ENCODE measurements around the gene NDUFB10. TPM values are rescaled to one million over a fixed set of nuclear protein-coding genes. Genes with fewer than 3 reads are reported as not detected.
A peak's percentile ranks its signal among the peaks of the same experiment; 100 is the strongest.

The NDUFB10 gene
- polyA plus RNA-seq, 1 donor from 2014 or later: 217 TPM

DNA sequence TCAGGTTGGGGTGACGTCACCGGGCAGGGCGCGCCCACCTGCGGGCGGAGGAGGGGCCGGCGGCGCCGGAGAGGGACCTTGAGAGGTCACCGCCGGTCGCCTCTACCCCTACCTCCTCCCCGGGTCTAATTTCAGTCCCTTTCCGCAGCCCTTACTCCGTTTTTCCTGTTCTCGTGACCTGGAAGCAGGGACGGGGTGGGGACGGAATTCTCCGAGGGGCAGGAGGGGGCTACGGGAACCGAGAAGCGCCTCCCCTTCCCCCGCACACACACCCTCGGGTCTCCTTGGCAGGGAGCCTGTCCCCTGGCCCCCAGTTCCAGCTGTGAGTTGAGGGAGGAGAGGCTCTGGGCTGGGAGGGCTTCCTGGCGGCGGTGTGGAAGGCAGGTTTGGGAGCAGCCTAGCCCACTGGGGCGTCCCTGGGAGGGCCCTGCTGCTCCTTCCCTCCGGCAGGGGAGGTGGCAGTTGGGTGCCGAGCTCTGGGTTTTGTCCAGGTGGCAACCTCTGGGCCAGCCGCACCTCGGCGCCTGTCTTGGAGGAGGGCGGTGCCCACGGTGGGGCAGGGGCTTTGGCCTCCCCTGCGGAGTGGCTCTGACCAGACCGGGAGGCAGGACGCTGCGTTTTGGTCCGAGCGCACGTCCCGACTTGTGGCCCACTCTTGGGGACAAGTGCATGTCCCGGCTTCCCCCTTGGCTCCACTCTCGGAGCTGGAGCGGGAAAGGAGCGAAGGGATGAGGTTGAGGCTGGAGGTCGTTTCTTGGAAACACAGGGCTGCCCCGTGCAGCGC is 31.2 kb downstream of the NDUFB10 start:
- TF ChIP-seq, protein P1, sequence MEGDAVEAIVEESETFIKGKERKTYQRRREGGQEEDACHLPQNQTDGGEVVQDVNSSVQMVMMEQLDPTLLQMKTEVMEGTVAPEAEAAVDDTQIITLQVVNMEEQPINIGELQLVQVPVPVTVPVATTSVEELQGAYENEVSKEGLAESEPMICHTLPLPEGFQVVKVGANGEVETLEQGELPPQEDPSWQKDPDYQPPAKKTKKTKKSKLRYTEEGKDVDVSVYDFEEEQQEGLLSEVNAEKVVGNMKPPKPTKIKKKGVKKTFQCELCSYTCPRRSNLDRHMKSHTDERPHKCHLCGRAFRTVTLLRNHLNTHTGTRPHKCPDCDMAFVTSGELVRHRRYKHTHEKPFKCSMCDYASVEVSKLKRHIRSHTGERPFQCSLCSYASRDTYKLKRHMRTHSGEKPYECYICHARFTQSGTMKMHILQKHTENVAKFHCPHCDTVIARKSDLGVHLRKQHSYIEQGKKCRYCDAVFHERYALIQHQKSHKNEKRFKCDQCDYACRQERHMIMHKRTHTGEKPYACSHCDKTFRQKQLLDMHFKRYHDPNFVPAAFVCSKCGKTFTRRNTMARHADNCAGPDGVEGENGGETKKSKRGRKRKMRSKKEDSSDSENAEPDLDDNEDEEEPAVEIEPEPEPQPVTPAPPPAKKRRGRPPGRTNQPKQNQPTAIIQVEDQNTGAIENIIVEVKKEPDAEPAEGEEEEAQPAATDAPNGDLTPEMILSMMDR (IDR thresholded peaks at IDR 0.05; ENCODE audit: poor library complexity, severe bottlenecking): no peak
- peak; percentile 33 for TF ChIP-seq REST (IDR thresholded peaks at IDR 0.05; ENCODE audit: borderline replicate concordance)
- no peak for TF ChIP-seq SMC3 (conservative IDR thresholded peaks at IDR 0.05; ENCODE audit: poor library complexity)
- peak; percentile 14 for TF ChIP-seq TAF1 (IDR thresholded peaks at IDR 0.05; ENCODE audit: low read depth)
- no peak for TF ChIP-seq RAD21 (conservative IDR thresholded peaks at IDR 0.05)
- no peak for TF ChIP-seq MXI1 (conservative IDR thresholded peaks at IDR 0.05; ENCODE audit: poor library complexity, severe bottlenecking)
- no peak for TF ChIP-seq POLR2AphosphoS5 (IDR thresholded peaks at IDR 0.05)
- TF ChIP-seq EP300 (conservative IDR thresholded peaks at IDR 0.05; ENCODE audit: poor library complexity, severe bottlenecking): no peak
- no peak for TF ChIP-seq EZH2 (IDR thresholded peaks at IDR 0.05; ENCODE audit: borderline replicate concordance, insufficient read depth, low read length, poor library complexity, severe bottlenecking)
- Histone ChIP-seq H3F3A (ENCODE audit: insufficient read depth, low read length, poor library complexity, severe bottlenecking) (no peaks in the 10 kb centered on the region), H3K4me3 (ENCODE audit: low read length) (peak overlapping the region; percentile 88), H3K4me2 (ENCODE audit: low read length) (peak overlapping the region; percentile 77), H3K36me3 (ENCODE audit: insufficient read depth, low read length) (no peaks in the 10 kb centered on the region), H2AFZ (ENCODE audit: low read depth, low read length) (peak overlapping the region; percentile 33), H4K20me1 (ENCODE audit: insufficient read depth) (no peaks in the 10 kb centered on the region), H3K9ac (ENCODE audit: low read length) (peak overlapping the region; percentile 80), H3K27me3 (ENCODE audit: insufficient read depth, low read depth, low read length) (peaks cover 21% of the 10 kb centered on the region), H3K27ac (ENCODE audit: low read length) (no peak overlapping the region), H3K9me3 (ENCODE audit: low read length) (no peaks in the 10 kb centered on the region), H3K79me2 (replicated peaks; ENCODE audit: insufficient read depth, low read length) (no peaks in the 10 kb centered on the region), H3K9me2 (ENCODE audit: insufficient read depth, low read length) (no peaks in the 10 kb centered on the region)

- Histone ChIP-seq H3K4me3 (ENCODE audit: low read length) (peak overlapping the region; percentile 88), H3K9me2 (ENCODE audit: insufficient read depth, low read length) (no peaks in the 10 kb centered on the region), H3K9me3 (ENCODE audit: low read length) (no peaks in the 10 kb centered on the region), H3K27me3 (ENCODE audit: insufficient read depth, low read depth, low read length) (peaks cover 21% of the 10 kb centered on the region), H2AFZ (ENCODE audit: low read depth, low read length) (no peak overlapping the region), H3K4me2 (ENCODE audit: low read length) (peak overlapping the region; percentile 77), H3K9ac (ENCODE audit: low read length) (peak overlapping the region; percentile 80), H3K27ac (ENCODE audit: low read length) (no peak overlapping the region), H3K36me3 (ENCODE audit: insufficient read depth, low read length) (no peaks in the 10 kb centered on the region), H3K79me2 (replicated peaks; ENCODE audit: insufficient read depth, low read length) (no peaks in the 10 kb centered on the region), H3F3A (ENCODE audit: insufficient read depth, low read length, poor library complexity, severe bottlenecking) (no peaks in the 10 kb centered on the region), H4K20me1 (ENCODE audit: insufficient read depth) (no peaks in the 10 kb centered on the region)
- TF ChIP-seq, protein P1 (IDR thresholded peaks at IDR 0.05; ENCODE audit: poor library complexity, severe bottlenecking): no peak
- no peak for TF ChIP-seq POLR2AphosphoS5 (IDR thresholded peaks at IDR 0.05)
- no peak for TF ChIP-seq SMC3 (conservative IDR thresholded peaks at IDR 0.05; ENCODE audit: poor library complexity)
- TF ChIP-seq TAF1 (IDR thresholded peaks at IDR 0.05; ENCODE audit: low read depth): no peak
- no peak for TF ChIP-seq EP300 (conservative IDR thresholded peaks at IDR 0.05; ENCODE audit: poor library complexity, severe bottlenecking)
- no peak for TF ChIP-seq RAD21 (conservative IDR thresholded peaks at IDR 0.05)
- TF ChIP-seq REST (IDR thresholded peaks at IDR 0.05; ENCODE audit: borderline replicate concordance): no peak
- no peak for TF ChIP-seq EZH2 (IDR thresholded peaks at IDR 0.05; ENCODE audit: borderline replicate concordance, insufficient read depth, low read length, poor library complexity, severe bottlenecking)
- TF ChIP-seq MXI1 (conservative IDR thresholded peaks at IDR 0.05; ENCODE audit: poor library complexity, severe bottlenecking): no peak
Measured at GRCh38 chr16:1991135-1991551, 31.8 kb downstream of the NDUFB10 start.
